Smooth muscle cell of the umbilical artery (primary cell): Measurements from ENCODE around the gene HS3ST5. TPM values are rescaled to one million over a fixed set of nuclear protein-coding genes. Genes with fewer than 3 reads are reported as not detected.

Experiments
- total RNA-seq: library from RNA; depleted of rRNA; stranded (reverse); fragments of >200 nt; gene quantifications from 2 replicates; pipeline ENCODE4 v1.2.3, GENCODE V29; 2014

The HS3ST5 gene
- total RNA-seq = not detected in 2 replicates

GRCh38 chr6:114342826-114343781 lies at the start of gene HS3ST5:
TSS of gene HS3ST5 (minus strand) at chr6:114343023. CDS start at chr6:114062845, 280,178 bp downstream.

